GM12892 (cell line): ENCODE data around the gene GNPTG.

Experiments used
- POLR2A ChIP-seq: IDR thresholded peaks from 2 replicates; pipeline ENCODE4 v1.6.1; 2011; ENCODE audit warnings: low read depth, low read length, control low read depth
- POLR2AphosphoS5 ChIP-seq: IDR thresholded peaks from 2 replicates; pipeline ENCODE4 v1.6.1; 2011; ENCODE audit warnings: low read depth, low read length, control low read depth
- TAF1 ChIP-seq: IDR thresholded peaks from 2 replicates; pipeline ENCODE4 v1.6.1; 2011; ENCODE audit warnings: low read depth, mild to moderate bottlenecking, control low read depth, low read length, borderline replicate concordance

GRCh38 chr16:1335211-1335971, 16.3 kb upstream of the GNPTG start:
- TF ChIP-seq POLR2A = no peak
- no peak for TF ChIP-seq TAF1
- TF ChIP-seq POLR2AphosphoS5 = no peak
